Measurements from ENCODE around the gene PTPRN2. TPM values are rescaled to one million over a fixed set of nuclear protein-coding genes. Genes with fewer than 3 reads are reported as not detected.

Gene PTPRN2
- total and polyA plus RNA-seq, 2 of the 8 experiments (the other 6 are each of a cell fraction or from before 2014, with no cell fraction given): 2.6 to 4.5 TPM

DNA sequence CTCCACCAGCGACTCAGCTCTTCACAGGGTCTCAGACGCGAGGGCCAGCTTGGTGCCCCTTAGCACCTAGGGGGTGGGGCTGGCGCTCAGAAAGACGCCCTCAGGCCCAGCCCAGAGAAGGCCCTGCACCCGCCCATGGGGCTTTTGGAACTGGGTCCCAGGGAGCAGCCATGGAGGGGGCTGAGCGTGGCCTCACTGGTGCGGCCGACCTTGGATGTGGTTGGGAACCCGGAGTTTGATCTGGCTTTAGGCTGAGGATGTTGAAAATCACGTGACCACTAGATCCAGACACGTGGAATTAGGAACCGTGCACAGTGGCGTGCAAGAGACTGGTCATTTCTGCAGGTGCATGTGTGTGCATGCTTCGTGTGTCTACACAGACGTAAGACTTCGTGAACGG lies 1065.4 kb downstream of the PTPRN2 start:
- Histone ChIP-seq H3K23me2 (ENCODE audit: low read depth, low read length) (no peaks in the 10 kb centered on the region), H3K79me1 (ENCODE audit: low read depth, low read length) (peaks cover 3% of the 10 kb centered on the region; the same call in 1 of the 2 replicates), H4K8ac (ENCODE audit: extremely low read depth, insufficient read depth, low read length) (no peak overlapping the region), H3K14ac (ENCODE audit: insufficient read length) (no peak overlapping the region), H2BK5ac (ENCODE audit: low read depth, low read length) (no peak overlapping the region), H3K9ac (replicated peaks in 1 of 4; ENCODE audit: extremely low read depth in 1 of 4, low read depth in 3 of 4, low read length in 3 of 4) (no peak overlapping the region), H3K18ac (ENCODE audit: extremely low read depth, low read length) (no peak overlapping the region), H3K79me2 (ENCODE audit: control insufficient read depth in 1 of 2, insufficient read depth in 2 of 2, low read length in 2 of 2) (no peaks in the 10 kb centered on the region), H2BK15ac (ENCODE audit: low read length) (no peak overlapping the region), H4K20me1 (replicated peaks in 1 of 2; ENCODE audit: control insufficient read depth in 1 of 2, insufficient read depth in 2 of 2, low read length in 2 of 2) (no peaks in the 10 kb centered on the region), H2BK12ac (ENCODE audit: low read depth, low read length) (no peak overlapping the region), H4K5ac (ENCODE audit: insufficient read length, low read depth, low read length) (no peak overlapping the region), H2BK20ac (ENCODE audit: low read length) (no peak overlapping the region), H2AFZ (ENCODE audit: low read length) (no peak overlapping the region), H3K23ac (ENCODE audit: insufficient read length) (no peak overlapping the region), H3K4me1 (replicated peaks in 1 of 4; ENCODE audit: control insufficient read depth in 3 of 4, insufficient read depth in 4 of 4, low read length in 3 of 4) (peaks cover 0 to 2% (median 0%) of the 10 kb centered on the region in 4 experiments; a peak in 3 of 7 replicates), H3K4me3 (ENCODE audit: extremely low read depth in 1 of 4, insufficient read depth in 2 of 4, low read depth in 3 of 4, low read length in 4 of 4) (no peak overlapping the region), H3K27ac (ENCODE audit: low read depth, low read length) (no peak overlapping the region), H3K4ac (replicated peaks; ENCODE audit: insufficient read length, low read depth, low read length) (no peak overlapping the region), H2AK5ac (ENCODE audit: low read depth, low read length) (no peak overlapping the region), H3K27me3 (replicated peaks in 1 of 4; ENCODE audit: control insufficient read depth in 3 of 4, extremely low read depth in 1 of 4, insufficient read depth in 3 of 4, low read length in 3 of 4) (no peaks in the 10 kb centered on the region), H2BK120ac (replicated peaks; ENCODE audit: low read depth, low read length) (no peak overlapping the region), H3K36me3 (ENCODE audit: control insufficient read depth in 2 of 4, insufficient read depth in 4 of 4, low read length in 3 of 4) (no peaks in the 10 kb centered on the region), H3K56ac (replicated peaks; ENCODE audit: insufficient read length, low read depth, low read length) (no peak overlapping the region), H3K4me2 (ENCODE audit: insufficient read depth in 1 of 2, low read depth in 2 of 2, low read length in 2 of 2) (no peak overlapping the region), H4K91ac (replicated peaks; ENCODE audit: insufficient read length, low read length) (no peak overlapping the region), H3K9me3 (ENCODE audit: insufficient read depth in 2 of 2, low read depth in 1 of 2, low read length in 1 of 2) (no peaks in the 10 kb centered on the region)
- DNase-seq (ENCODE audit: low read depth in 1 of 2, low spot score in 2 of 2) (peak in 1 of 2 experiments; percentile 27), FAIRE-seq (no peak)
- TF ChIP-seq, protein P1, sequence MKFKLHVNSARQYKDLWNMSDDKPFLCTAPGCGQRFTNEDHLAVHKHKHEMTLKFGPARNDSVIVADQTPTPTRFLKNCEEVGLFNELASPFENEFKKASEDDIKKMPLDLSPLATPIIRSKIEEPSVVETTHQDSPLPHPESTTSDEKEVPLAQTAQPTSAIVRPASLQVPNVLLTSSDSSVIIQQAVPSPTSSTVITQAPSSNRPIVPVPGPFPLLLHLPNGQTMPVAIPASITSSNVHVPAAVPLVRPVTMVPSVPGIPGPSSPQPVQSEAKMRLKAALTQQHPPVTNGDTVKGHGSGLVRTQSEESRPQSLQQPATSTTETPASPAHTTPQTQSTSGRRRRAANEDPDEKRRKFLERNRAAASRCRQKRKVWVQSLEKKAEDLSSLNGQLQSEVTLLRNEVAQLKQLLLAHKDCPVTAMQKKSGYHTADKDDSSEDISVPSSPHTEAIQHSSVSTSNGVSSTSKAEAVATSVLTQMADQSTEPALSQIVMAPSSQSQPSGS (IDR thresholded peaks at IDR 0.05; ENCODE audit: low read length): no peak
- no peak for TF ChIP-seq NRF1 (IDR thresholded peaks at IDR 0.05; ENCODE audit: low read depth, low read length)
- no peak for TF ChIP-seq RNF2 (IDR thresholded peaks at IDR 0.05; ENCODE audit: borderline replicate concordance, low read depth, low read length, missing control alignments, poor library complexity, severe bottlenecking)
- TF ChIP-seq BCL11A (IDR thresholded peaks at IDR 0.05; ENCODE audit: low read depth in 2 of 2, low read length in 2 of 2): no peak
- no peak for TF ChIP-seq POU5F1 (IDR thresholded peaks at IDR 0.05; ENCODE audit: low read depth, low read length)
- TF ChIP-seq EGR1 (IDR thresholded peaks at IDR 0.05; ENCODE audit: borderline replicate concordance, low read depth, low read length): no peak
- WGBS, 2 experiments (ENCODE audit: extremely low coverage in 1 of 2, insufficient coverage in 1 of 2, insufficient read length in 1 of 2, insufficient replicate concordance in 2 of 2, low coverage in 1 of 2, low lambda C conversion rate in 2 of 2, missing lambda C conversion rate in 1 of 2): 92% methylated on average over 18 of the region's 18 CpGs; no CpG with 5 or more reads in 1 of the 2 experiments
- CTCF ChIA-PET (ENCODE audit: partially characterized antibody): no interaction called here
- POLR2A ChIA-PET (ENCODE audit: partially characterized antibody): no interaction called here

Measured in H1 (cell line).